Activated T-cell treated with anti-CD3 and anti-CD28 coated beads for 1 hour (primary cell): Measurements from ENCODE around the gene UNC45A.
A peak's percentile ranks its signal among the peaks of the same experiment; 100 is the strongest.
"Not testable (repeated sequence)": the region's sequence is repeated elsewhere in the genome, so short reads cannot be mapped to it uniquely, and the experiment has no call there.

Experiments used
- DNase-seq: peaks from one replicate; pipeline ENCODE4 v3.0.0-alpha.2; 2020; ENCODE audit warnings: low read depth

Gene UNC45A

DNA sequence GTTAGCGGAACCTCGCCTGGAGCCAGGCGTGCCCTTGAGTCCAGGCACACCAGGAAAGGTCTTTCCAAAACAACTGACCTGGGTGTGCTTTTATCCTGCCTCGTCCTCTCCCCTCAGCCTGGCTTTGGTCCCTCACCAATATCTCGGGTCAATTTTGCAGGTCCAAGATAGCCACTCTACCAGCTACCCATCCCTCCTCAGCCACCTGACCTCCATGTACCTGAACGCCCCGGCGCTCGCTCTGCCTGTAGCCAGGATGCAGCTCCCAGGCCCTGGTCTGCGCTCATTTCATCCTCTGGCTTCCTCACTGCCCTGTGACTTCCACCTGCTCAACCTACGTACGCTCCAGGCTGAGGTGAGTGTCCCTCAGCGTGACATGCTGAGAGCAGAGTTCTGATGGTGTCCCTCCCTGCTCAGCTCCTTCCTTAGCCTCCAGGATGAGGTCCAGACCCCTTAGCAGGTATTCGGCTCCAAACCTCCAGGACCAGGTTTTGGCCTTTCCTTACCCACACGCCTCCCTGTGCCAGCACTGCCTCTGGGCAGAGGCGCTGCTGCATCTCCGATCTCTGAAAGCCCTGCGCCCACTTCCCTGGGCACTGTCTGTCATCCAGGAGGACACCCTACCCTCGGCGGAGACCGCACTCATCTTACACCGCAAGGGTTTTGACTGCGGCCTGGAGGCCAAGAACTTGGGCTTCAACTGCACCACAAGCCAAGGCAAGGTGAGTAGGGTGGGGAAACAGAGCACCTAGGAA, 16.9 kb upstream of the UNC45A start:
- no peak for DNase-seq

DNA sequence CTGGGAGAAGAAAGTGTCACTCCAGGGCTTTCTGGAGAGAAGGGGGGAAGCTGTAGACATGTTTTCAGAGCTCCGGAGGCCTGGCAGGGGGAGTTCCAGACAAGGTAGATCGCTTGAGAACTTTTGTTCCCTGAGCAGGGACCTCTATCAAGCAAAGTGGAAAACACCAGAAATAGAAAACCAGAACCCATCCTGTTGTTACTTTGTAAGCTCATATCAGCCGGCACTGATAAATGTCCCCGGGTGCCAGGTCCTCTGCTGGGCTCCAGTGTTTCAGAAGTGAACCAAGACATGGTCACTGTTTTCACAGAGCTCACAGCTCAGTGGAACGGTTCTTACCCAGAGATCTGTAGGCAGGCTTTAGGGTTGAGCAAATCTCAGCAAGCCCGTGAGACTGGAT, 16.2 kb upstream of the UNC45A start:
- DNase-seq = no peak

DNA sequence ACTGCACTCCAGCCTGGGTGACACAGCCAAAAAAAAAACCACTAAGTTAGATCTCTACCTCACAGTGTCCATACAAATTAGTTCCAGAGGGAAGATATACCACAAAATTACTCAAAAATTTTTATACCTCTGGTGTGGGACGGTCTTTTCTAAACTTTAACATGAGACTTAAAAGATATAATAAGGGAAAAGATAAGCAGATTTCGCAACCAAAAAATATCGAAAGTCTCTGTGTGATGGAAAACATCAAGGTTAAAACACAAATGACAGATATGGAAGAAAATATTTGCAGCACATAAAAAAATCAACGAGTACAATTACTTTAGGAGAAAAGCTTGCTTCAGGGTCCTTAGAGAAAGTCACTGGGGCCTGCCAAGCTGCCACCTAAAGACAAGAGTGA, 13.2 kb upstream of the UNC45A start:
- no peak for DNase-seq

DNA sequence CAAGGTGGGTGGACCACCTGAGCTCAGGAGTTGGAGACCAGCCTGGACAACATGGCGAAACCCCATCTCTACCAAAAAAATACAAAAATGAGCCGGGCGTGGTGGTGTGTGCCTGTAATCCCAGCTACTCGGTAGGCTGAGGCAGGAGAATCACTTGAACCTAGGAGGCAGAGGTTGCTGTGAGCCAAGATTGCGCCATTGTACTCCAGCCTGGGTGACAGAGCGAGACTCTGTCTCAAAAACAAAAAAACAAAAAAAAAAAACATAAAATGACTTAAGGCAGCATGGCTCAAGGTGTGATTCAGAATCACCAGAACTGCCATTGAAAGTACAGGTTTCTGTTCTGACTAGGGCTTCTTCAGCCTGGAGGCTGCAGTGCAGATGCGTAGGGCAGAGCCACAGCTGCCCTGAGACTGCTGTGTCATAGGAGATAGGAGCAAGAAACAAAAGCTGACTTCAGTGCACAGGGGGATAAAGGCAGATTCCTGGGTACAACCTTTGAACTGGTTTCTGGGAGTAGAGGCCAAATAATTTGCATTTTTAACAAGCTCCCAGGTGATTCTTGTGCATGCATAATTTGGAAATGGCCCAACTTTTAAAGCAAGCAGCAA, 12.3 kb upstream of the UNC45A start:
- DNase-seq = not testable (repeated sequence)

DNA sequence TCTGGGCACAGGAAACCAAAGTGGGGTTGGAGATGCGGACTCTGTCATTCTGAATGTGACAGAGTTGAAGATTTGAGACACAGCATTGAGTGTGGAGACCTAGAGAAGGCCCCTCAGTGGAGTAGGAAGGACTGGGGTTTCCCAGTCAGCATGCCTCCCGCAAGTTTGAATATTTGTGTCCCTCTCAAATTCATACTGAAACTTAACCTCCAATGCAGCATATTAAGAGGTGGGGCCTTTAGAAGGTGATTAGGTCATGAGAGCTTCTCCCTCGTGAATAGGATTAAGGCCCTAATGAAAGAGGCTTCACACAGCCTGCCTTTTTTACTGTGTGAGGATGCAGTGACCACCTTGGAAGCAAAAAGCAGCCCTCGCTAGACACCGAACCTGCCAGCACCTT, 10.7 kb upstream of the UNC45A start:
- DNase-seq = no peak

DNA sequence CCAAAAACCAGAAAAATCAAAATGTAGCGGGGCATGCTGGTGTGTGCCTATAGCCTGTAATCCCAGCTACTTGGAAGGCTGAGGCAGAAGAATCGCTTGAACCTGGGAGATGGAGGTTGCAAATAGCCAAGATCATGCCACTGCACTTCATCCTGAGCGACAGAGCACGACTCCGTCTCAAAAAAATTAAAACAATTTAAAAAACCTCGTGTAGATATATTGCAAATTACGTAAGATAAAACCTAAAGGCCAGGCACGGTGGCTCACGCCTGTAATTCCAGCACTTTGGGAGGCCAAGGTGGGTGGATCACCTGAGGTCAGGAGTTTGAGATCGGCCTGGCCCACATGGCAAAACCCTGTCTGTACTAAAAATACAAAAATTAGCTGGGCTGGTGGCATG, 8.3 kb upstream of the UNC45A start:
- not testable (repeated sequence) for DNase-seq

DNA sequence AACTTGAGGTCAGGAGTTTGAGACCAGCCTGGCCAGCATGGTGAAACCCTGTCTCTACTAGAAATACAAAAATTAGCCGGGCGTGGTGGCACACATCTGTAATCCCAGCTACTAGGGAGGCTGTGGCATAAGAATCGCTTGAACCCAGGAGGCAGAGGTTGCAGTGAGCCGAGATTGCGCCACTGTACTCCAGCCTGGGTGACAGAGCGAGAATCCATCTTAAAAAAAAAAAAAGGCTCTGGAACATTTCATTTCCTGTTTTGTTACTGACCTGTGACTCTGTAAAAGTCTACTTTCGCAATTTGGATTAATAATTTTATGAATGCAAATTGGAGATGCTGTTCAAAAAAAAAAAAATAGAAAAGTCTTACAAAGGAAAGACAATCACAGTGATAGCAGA, 7.0 kb upstream of the UNC45A start:
- DNase-seq = not testable (repeated sequence)

DNA sequence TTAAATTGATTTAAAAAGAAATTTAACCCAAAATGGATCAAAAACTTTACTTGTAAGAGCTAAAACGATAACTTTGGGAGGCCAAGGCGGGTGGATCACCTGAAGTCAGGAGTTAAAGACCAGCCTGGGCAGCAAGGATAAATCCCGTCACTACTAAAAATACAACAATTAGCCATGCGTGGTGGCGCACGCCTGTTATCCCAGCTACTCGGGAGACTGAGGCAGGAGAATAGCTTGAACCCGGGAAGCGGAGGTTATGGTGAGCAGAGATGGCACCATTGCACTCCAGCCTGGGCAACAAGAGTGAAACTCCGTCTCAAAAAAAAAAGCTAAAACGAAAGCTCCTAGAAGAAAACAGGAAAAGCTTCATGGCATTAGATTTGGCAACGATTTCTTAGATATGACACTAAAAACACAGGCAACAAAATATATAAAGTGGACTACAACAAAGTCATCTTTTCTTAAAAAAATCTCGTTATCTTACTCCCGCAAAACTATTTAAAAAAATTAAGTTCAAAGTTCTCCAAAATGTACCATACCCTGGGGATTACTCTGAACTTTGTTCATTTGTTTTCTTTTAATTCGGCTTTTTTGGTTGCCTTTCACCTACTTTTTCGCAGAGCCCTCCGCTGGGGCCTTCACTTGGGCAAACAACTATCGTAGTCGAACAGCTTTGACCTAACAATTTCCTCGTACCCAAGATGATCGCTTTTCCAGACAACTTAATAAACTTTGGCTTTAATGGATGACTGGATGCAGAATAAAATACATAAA, 5.7 kb upstream of the UNC45A start:
- no peak for DNase-seq

DNA sequence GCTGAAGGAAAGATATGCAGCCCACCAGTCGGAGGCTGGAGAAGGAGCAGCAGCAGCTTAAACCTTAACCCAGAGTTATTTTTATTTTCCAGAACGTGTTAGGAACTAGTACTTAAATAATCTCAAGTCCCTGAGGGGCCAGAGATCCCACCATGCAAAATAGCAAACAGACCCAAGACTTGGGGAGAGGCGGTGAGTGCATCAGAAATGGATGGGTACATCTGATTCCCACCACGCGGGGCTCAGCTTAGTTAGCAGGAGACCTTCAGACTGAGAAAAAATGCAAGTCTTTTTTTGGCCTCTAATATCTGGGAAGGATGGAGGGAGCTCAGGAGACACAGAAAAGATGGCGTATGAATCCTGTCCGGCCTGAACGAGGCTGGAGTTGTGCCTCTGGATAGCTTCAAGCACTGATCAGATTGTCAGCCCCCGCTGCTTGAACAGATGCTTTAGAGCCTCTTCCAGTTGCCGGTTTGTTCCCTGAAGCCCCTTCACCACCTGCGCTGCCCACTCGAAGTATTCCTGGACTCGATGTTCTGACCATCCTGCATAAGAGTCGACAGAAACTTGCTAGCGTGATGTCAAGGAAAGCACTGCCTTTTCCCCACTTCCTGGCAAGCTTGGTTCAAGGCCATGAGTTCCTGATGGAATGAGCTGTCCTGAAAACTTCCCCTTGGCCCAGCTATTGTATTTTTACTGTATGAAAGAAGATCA, 4.1 kb upstream of the UNC45A start:
- no peak for DNase-seq

DNA sequence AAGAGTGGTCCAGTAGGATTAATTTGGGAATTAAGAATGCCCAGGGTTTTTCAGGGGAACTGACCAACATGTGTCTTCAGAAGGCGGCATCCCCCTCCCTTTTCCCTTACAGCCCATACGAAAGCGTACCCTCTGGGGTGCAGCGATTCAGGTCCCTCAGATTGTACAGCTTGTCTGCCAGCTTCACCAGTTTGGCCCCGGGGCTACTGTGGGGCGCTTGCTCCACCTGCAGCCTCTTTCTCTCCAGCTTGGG, 3.6 kb upstream of the UNC45A start:
- no peak for DNase-seq

DNA sequence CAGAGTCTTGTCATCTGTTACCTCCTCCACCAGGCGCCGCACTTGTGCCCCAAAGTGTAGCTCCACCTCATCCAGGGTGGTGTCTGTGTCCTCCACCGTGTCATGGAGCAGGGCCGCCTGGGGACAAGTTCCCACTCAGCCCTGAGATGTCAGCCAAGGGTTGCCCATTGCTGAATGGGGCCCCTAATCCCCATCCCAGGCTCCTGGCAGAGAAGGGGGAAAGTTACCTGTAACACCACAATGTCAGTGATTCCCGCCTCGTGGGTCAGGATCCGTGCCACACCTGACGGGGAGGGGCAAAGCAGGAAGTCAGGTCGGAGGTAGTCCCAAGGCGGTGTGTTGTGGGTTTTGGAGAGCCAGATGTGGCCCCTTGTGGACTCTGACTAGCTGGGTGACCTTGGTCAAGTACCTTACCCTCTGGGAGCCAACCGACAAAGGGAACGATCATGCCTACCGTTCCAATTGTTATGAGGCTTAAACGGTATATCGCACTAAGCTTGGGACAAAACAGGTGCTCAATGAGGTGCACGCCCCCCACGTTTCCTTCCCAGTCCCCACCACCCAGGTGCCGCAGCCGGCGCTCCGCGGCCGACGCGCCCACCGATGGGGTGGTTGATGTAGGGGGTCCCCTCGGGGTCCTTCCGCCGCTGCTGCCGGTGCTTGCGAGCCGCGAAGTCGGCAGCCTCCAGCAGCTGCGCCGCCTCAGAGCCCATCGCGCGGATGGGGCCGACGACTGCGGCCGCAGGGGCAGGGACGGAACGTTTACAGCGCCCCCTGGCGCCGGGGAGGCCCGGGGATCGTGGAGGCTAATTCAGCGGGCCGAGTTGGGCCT, 3.0 kb upstream of the UNC45A start, which contains the start of gene HDDC3:
TSS of gene HDDC3 (minus strand) at position 722 of the 832 bp plus-strand sequence. CDS start at position 713, 9 bp downstream.
- peak; percentile 90 for DNase-seq

DNA sequence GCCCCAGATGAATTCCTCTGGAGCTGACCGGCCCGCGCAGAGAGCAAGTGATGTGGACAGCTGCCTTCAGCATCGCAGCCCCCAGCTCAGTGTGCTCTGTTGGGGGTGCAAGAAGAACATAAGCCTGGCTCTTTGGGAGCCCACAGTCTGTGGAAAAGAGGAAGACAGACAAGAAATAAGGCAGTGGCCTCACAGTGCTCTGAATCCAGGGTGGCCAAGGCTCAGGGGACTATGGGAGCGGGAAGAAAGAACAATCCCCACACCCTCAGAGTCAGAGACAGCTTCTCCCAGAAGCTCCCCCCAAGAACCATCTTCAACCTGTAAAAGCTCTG, 2.5 kb upstream of the UNC45A start:
- DNase-seq = no peak

DNA sequence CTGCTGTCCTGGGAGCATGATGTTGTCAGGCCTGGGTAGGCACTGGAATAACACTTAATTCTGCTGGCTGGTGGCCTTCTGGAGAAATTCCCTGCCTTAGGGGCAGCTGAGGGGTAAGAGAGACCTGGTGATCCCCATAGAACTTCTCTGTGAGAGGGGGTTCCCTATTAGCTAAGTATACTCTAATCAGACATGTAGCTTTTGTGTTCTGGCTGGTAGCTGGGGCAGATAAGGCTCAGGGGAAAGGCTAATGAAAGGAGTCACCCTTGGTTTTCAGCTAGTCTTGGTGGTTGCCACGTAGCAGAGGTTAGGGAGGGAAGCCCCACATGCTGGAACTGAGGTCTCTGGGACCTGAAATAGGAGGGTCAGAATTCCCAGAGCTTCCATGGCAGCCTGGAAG, 1.8 kb upstream of the UNC45A start:
- no peak for DNase-seq

DNA sequence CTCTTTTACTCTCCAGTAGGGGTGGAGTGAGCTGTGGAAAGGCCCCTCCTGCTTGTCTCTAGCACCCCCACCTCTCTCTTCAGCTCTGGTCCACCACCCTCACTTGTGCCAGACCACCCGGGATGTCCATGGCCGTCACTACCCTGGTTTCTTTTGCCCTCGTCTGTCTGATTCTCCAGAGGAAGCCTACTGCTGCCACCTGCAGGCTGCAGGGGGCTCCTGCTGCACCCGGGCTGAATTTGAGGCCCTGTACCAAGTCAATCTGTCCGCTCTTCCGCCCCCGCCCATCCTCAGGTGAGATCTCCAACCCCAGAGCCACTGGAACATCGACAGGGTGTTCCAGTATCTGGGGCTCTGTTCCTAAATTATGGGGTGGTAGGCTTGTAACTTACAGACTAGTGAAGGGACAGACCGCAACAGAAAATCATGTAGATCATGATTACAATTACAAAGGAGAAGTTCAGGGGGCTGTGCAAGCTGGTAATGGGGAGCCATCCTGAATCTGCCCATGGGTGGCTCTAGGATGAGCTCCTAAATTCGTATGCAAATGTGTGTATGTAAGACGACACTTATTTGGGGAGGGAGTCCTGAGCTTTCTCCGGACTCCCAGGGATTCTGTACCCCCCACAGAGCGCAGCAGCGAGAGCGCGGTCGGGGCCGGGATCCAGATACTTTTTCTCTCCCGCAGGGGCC, 683 bp upstream of the UNC45A start:
- peak; percentile 81 for DNase-seq

DNA sequence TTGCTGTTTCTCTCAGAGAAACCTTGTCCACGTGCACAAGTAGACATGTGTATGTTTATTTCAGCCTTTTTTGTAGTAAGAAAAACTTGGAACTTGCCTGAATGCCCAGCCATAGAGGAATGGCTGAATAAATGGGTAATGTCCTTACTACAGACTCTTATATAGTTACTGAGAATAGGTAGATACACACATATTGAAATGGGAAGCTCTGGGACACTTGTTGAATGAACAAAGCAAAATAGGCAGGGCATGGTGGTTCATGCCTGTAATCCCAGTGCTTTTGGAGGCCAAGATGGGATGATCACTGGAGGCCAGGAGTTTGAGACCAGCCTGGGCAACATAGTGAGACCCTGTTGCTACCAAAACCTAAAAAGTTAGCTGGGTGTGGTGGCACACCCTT, 1.7 kb downstream of the UNC45A start:
- no peak for DNase-seq

DNA sequence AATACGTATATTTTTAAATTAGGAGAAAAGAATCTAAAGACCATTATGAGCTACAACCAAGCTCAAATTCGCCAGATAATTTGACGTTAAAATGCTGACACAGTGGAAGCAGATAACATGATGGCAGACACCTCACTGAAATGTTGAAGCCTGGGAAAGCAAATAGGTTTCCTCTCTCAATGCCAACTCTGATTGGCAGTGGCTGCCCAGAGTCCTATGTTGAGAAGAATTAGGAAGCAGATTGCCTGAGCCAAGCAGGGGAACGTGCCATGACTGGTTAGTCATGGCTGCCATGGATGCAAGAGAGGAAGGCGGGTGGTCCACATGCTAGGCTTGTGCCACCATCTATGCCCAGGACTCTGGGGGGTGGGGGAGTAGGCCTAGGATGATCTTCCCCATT, 3.2 kb downstream of the UNC45A start:
- no peak for DNase-seq

DNA sequence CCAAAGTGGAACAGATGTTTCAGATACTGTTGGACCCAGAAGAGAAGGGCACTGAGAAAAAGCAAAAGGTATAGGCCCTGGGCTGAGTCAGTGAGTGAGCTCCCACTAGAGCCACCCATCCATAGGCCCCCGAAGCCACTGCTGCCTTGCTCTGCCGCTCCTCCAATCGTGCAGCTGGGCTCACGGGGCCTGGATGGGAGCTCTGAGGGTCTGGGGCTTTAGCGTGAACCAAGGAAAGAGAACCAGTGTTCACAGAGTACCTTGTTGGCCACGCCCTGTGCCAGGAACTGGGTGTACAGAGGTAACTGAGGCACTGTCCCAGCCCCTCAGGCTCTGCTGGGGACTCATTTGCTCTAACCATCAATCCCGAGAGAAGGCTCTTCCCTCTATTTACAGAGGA, 4.7 kb downstream of the UNC45A start:
- no peak for DNase-seq

DNA sequence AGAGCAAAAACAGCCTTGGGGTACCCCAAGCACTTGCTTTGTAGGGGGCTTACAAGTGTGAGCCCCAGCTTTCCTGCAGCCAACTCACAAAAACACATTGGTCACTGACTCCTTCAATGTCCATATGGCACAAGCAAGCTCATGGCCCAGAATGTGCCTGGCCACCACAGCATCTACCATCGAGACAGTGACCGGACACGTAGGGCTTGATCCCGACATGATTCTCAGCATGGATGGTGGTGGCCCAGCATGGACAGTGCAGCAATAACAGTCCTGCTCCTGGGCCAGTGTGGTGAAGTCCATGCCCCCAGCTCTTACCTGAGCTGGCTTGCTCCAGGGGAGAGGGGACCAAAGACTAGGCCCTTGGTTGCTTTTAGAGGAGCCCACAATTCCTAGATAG, 6.0 kb downstream of the UNC45A start:
- no peak for DNase-seq

DNA sequence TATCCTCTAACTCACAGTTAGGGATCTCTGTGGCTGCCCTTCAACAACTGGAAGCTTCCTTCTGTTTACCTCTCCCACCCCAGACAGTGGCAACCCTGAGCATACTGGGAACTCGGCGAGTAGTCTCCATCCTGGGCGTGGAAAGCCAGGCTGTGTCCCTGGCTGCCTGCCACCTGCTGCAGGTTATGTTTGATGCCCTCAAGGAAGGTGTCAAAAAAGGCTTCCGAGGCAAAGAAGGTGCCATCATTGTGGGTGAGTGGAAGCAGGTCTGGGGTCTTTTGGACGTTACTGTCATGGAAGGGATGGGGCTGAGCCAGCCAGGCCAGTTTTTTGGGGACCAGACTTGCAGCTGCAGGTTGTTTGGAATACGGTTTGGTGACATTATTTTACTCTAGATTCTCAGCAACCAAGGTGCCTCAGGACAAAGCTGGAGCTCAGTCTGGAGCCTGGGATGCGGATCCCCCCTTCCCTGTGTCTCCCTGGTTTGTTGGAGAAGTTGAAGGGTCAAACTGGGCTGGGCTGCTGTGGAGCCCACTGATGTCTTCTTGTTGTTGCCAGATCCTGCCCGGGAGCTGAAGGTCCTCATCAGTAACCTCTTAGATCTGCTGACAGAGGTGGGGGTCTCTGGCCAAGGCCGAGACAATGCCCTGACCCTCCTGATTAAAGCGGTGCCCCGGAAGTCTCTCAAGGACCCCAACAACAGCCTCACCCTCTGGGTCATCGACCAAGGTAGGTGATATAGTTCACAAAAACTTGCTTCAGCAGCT, 7.5 kb downstream of the UNC45A start:
- no peak for DNase-seq

DNA sequence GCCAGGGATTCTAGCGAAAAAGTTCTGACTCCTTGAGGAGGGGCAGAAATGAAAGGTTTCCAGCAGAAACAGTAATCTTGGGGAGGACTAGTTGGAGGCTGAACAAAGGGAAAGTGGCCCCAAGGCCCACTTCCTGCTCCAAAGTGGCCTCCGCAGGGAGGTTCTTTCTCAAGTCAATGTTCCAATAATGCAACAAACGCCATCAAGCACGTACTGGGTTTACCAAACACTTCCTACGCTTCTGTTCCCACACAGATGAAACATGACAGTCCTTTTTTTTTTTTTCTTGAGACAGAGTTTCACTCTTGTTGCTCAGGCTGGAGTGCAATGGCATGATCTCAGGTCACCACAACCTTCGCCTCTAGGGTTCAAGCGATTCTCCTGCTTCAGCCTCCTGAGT, 10.0 kb downstream of the UNC45A start:
- no peak for DNase-seq

DNA sequence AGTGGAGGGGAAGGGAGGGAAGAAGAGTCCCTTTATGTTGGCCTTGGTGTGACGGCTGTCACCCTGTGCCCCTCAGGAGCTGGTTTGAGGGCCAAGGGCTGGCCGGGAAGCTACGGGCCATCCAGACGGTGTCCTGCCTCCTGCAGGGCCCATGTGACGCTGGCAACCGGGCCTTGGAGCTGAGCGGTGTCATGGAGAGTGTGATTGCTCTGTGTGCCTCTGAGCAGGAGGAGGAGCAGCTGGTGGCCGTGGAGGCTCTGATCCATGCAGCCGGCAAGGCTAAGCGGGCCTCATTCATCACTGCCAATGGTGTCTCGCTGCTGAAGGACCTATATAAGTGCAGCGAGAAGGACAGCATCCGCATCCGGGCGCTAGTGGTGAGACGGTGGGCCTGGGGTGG, 11.5 kb downstream of the UNC45A start:
- no peak for DNase-seq
